ENCODE data around the gene FBXL4.

The FBXL4 gene

DNA sequence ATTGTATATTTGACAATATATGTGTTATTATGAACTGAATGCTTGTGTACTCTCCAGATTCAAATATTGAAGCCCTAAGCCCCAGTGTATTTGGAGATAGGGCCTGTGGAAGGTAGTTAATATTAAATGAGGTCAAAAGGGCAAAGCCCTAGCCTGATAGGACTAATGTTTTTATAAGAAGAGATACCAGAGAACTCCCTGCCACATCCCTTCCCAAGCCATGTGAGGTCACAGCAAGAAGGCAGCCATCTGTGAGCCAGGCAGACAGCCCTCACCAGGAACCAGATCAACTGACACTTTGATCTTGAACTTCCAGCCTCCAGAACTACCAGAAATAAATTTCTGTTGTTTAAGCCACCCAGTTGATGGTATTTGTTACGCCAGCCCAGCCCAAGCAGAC is 36.4 kb upstream of the FBXL4 start:
- TF ChIP-seq, protein P1, sequence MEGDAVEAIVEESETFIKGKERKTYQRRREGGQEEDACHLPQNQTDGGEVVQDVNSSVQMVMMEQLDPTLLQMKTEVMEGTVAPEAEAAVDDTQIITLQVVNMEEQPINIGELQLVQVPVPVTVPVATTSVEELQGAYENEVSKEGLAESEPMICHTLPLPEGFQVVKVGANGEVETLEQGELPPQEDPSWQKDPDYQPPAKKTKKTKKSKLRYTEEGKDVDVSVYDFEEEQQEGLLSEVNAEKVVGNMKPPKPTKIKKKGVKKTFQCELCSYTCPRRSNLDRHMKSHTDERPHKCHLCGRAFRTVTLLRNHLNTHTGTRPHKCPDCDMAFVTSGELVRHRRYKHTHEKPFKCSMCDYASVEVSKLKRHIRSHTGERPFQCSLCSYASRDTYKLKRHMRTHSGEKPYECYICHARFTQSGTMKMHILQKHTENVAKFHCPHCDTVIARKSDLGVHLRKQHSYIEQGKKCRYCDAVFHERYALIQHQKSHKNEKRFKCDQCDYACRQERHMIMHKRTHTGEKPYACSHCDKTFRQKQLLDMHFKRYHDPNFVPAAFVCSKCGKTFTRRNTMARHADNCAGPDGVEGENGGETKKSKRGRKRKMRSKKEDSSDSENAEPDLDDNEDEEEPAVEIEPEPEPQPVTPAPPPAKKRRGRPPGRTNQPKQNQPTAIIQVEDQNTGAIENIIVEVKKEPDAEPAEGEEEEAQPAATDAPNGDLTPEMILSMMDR (IDR thresholded peaks at IDR 0.05; ENCODE audit: low read depth, low read length): no peak
- no peaks in the 10 kb centered on the region; the same call in 1 of the 2 replicates for H3K27me3 ChIP-seq
- no peaks in the 10 kb centered on the region for H3K9me3 ChIP-seq
- no peaks in the 10 kb centered on the region for H3K4me1 ChIP-seq
- peak; percentile 17 for DNase-seq
- H3K36me3 ChIP-seq: no peaks in the 10 kb centered on the region
- H3K4me3 ChIP-seq (ENCODE audit: low read depth, low read length): no peak overlapping the region

DNA sequence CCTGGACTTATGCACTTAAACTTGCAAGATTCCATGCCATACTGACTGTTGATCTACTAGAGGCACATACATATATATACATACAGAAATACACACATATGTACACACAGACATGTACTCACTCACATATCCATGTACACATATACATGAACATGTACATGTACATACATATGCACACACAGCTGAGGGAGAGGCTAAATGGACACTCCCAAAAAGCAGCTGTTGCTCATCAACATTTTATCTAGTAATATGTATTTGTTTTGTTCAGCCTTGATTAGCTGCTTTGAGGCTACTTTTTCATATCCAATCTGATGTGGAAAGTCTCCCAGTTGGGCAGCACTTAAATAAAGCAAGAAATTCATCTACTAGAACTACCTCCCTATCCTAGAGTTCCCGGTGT is 33.7 kb upstream of the FBXL4 start:
- H3K27me3 ChIP-seq: no peaks in the 10 kb centered on the region
- TF ChIP-seq, protein P1 (IDR thresholded peaks at IDR 0.05; ENCODE audit: low read depth, low read length): no peak
- no peaks in the 10 kb centered on the region for H3K4me1 ChIP-seq
- no peaks in the 10 kb centered on the region for H3K9me3 ChIP-seq
- H3K36me3 ChIP-seq: no peaks in the 10 kb centered on the region
- H3K4me3 ChIP-seq (ENCODE audit: low read depth, low read length): no peak overlapping the region
- no peak for DNase-seq

DNA sequence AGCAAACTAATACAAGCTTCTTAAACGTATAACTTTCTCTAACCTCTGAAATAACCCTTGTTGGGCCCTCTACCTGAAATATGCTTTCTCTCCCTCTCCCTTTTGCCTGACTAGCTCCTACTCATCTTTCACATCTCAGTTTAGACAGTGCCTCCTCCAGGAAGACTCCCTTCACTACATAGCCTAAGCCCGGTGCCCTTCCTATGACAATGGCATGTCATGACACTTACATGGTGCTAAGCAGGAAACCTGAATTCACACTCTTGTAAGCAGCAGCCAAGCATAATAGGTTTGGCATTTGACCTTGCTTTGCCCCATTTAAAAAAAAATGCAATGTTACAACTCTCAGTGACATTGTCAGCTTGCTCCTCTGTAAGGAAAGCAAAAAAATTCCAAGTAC is 33.1 kb upstream of the FBXL4 start:
- TF ChIP-seq, protein P1 (IDR thresholded peaks at IDR 0.05; ENCODE audit: low read depth, low read length): peak; percentile 20; the same call in 1 of the 2 replicates
- no peak for DNase-seq
- H3K4me1 ChIP-seq: no peaks in the 10 kb centered on the region

DNA sequence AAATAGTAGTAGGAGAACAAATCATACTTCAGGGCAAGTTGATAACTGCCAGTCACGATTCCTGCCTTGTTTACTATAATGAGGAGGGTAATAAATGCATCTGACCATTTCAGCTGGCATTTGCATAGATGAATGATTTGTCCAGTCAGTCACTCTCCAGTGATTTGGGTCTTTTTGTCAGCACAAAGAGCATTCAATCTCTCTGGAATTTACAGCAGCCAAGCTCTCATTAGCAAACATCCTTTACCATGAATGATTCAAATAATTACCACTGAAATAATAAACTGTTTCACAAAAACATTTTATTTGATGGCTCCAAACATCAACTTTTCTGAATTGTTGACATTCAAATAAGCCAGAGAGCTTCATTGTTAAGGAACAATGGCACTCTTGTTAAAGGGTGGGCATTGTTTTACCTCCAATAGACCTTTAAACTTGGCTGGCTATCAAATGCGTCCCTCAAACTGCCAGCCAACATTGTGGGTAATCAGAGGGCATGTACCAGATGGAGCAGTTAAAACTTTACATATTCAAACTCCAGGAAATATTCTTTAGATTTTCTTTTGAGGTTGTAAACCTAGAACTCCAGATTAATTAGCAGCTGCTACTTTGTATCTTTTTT is 30.0 kb upstream of the FBXL4 start:
- TF ChIP-seq, protein P1 (IDR thresholded peaks at IDR 0.05; ENCODE audit: low read depth, low read length): no peak
- Histone ChIP-seq H3K4me3 (ENCODE audit: low read depth, low read length) (no peak overlapping the region), H3K9me3 (no peaks in the 10 kb centered on the region), H3K27me3 (no peaks in the 10 kb centered on the region), H3K4me1 (no peaks in the 10 kb centered on the region), H3K36me3 (no peaks in the 10 kb centered on the region)
- DNase-seq: no peak

More for the DNA sequence above, 33.1 kb upstream of the FBXL4 start:
- no peaks in the 10 kb centered on the region for H3K27me3 ChIP-seq
- H3K36me3 ChIP-seq: no peaks in the 10 kb centered on the region
- no peak overlapping the region for H3K4me3 ChIP-seq (ENCODE audit: low read depth, low read length)
- H3K9me3 ChIP-seq: no peaks in the 10 kb centered on the region

DNA sequence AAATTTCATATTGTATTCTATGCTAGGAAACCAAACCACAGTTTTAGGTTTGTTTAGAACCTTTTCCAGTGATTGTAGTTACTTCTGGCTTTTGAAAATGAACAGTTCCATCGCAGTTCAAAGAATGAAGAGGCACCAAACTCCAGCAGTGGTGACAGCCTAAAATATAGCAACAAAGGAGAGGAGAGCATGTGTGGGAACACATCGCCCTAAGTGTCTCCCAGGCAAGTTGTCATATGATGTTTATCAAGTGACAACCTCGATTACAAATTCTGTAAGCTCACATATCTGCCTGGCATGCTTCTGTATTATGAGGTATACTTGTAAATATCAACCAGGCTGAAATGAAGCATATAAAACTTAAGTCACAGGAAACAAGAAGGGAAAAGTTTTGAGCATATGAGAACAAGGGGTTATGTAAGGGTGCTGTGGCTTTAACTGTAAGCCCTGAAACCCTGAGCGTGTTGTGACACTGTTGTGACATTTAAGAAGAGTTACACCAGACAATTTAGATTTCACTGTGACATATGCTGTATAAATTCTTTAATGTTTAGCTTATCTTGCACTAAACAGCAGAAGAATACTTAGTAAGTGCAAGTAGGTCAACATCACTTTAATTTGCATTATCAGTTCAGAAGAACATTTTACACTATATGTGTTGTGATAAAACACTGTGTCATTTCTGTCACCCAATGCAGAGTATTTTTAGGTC is 29.1 kb upstream of the FBXL4 start:
- Histone ChIP-seq H3K36me3 (no peaks in the 10 kb centered on the region), H3K4me3 (ENCODE audit: low read depth, low read length) (no peak overlapping the region)
- DNase-seq: no peak

More for the DNA sequence above, 29.1 kb upstream of the FBXL4 start:
- Histone ChIP-seq H3K27me3 (no peaks in the 10 kb centered on the region), H3K9me3 (no peaks in the 10 kb centered on the region), H3K4me1 (no peaks in the 10 kb centered on the region)
- TF ChIP-seq, protein P1 (IDR thresholded peaks at IDR 0.05; ENCODE audit: low read depth, low read length): no peak
